IMR-90 (cell line): ENCODE results near the gene ZNF443.

Experiments
- MXI1 ChIP-seq: IDR thresholded peaks from 2 replicates; pipeline ENCODE4 v1.6.1; 2012; ENCODE audit warnings: low read depth, mild to moderate bottlenecking, low read length, moderate library complexity, borderline replicate concordance
- POLR2A ChIP-seq: IDR thresholded peaks from 2 replicates; pipeline ENCODE4 v1.6.1; 2012; ENCODE audit warnings: mild to moderate bottlenecking, low read depth, low read length
- RFX5 ChIP-seq: IDR thresholded peaks from 2 replicates; pipeline ENCODE4 v1.8.0; 2012; ENCODE audit warnings: low read depth, mild to moderate bottlenecking, low read length, moderate library complexity
- TF ChIP-seq, protein P1 (sequence below): conservative IDR thresholded peaks from 2 replicates; pipeline ENCODE4 v1.5.1; 2012; ENCODE audit warnings: mild to moderate bottlenecking, low read depth, low read length, improper control_type of control experiment

DNA sequence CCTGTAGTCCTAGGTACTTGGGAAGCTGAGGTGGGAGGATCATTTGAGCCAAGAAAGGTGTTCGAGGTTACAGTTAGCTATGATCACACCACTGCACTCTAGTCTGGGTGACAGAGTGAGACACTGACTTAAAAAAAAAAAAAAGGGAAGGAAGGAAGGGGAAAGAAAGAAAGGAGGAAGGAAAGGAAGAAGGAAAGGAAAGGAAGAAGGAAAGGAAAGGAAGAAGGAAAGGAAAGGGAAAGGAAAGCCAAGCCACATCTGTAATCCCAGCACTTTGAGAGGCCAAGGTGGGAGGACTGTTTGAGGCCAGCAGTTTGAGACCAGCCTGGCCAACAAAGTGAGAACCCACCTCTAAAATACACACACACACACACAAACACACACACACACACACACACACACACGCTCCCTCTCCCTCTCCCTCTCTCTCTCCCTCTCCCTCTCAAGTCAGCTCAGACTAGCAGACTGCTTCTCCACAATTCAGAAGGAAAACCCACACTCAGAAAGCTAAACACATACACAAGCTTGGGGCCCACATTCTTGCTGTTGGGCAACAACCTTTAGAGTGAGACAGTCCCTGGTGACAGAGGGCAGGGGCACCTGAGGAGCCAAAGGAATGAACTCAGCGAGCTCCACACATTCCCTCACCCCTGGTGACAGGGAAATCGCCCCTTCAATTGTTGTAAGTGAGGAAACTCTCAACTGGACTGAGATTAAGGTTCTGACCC lies 41.1 kb upstream of the ZNF443 start:
- TF ChIP-seq, protein P1, sequence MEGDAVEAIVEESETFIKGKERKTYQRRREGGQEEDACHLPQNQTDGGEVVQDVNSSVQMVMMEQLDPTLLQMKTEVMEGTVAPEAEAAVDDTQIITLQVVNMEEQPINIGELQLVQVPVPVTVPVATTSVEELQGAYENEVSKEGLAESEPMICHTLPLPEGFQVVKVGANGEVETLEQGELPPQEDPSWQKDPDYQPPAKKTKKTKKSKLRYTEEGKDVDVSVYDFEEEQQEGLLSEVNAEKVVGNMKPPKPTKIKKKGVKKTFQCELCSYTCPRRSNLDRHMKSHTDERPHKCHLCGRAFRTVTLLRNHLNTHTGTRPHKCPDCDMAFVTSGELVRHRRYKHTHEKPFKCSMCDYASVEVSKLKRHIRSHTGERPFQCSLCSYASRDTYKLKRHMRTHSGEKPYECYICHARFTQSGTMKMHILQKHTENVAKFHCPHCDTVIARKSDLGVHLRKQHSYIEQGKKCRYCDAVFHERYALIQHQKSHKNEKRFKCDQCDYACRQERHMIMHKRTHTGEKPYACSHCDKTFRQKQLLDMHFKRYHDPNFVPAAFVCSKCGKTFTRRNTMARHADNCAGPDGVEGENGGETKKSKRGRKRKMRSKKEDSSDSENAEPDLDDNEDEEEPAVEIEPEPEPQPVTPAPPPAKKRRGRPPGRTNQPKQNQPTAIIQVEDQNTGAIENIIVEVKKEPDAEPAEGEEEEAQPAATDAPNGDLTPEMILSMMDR, result no peak
- TF ChIP-seq MXI1 (no peak), POLR2A (no peak), RFX5 (no peak)
